Pancreas (tissue), 10 donors: Measurements from ENCODE around the gene GFPT1. TPM values are rescaled to one million over a fixed set of nuclear protein-coding genes. Genes with fewer than 3 reads are reported as not detected.

Source experiments
- ATAC-seq, 4 donors: fragments of 200-7000 bp; cut with Tn5 transposase; one replicate each; pipeline versions ENCODE4 v1.8.0 to v1.9.1; 2020; ENCODE audit warnings: mild to moderate bottlenecking in 4 of 4, moderate library complexity in 4 of 4
- DNase-seq, 6 donors: peaks; one replicate each; pipeline ENCODE4 v3.0.0-alpha.2; 2020
- FAIRE-seq: peaks from 2 replicates; lab custom pipeline; 2012; peaks lifted over from hg19 to GRCh38; lab: Jason Lieb, UNC
- H3K27ac ChIP-seq, 4 donors: fragments of 200-600 bp; sonication (generic); 1 replicate in 3 of 4; 2 replicates in 1 of 4; pipeline versions ENCODE4 v1.5.0 to v1.8.0; 2020
- H3K27me3 ChIP-seq, 4 donors: fragments of 200-600 bp; one replicate each; pipeline ENCODE4 v1.8.0; 2021
- H3K36me3 ChIP-seq, 3 donors: fragments of 200-600 bp; sonication (generic) in 1 of 3; one replicate each; pipeline versions ENCODE4 v1.5.0 to v1.8.0; 2020 to 2021
- H3K4me1 ChIP-seq, 3 donors: fragments of 200-600 bp; one replicate each; pipeline ENCODE4 v1.8.0; 2021
- H3K4me3 ChIP-seq, 4 donors: fragments of 200-600 bp; sonication (generic) in 2 of 4; one replicate each; pipeline versions ENCODE4 v1.5.0 to v1.8.0; 2020 to 2021
- H3K9me3 ChIP-seq, 4 donors: fragments of 200-600 bp; one replicate each; pipeline ENCODE4 v1.8.0; 2021
- WGBS, 2 donors: extraction: QIAGEN DNeasy Blood & Tissue Kit; methylation state at CpG; one replicate each; pipeline ENCODE4 v1.1.7; 2013; 5-methylcytosine and 5-hydroxymethylcytosine counted together
- intact Hi-C, 3 donors: fragments of 100-400 bp; cut with DNase I; formaldehyde crosslinking; loops; one replicate each; pipeline versions ENCODE4 v1.11.1 to v1.14.2; 2022
- polyA plus RNA-seq, 2 donors: library from polyadenylated mRNA; stranded (reverse); fragments of 200-250 nt; gene quantifications; one replicate each; pipeline ENCODE4 v1.2.3, GENCODE V29; 2013
- total RNA-seq, 6 donors: library from RNA; stranded (reverse); fragmentation: NEBNext Ultra II Directional in 4 of 6; extraction: Animal tissue kit (Norgen Biotek cat#: 25700) in 4 of 6; gene quantifications; one replicate each; pipeline versions ENCODE4 v1.2.1 to v1.2.4, GENCODE V29; 2021 to 2023
- TF ChIP-seq, protein P1 (sequence below), 4 donors: fragments of 200-600 bp; sonication (generic) in 3 of 4; IDR thresholded peaks; one replicate each; pipeline versions ENCODE4 v1.5.0 to v1.8.0; 2021; ENCODE audit warnings: antibody characterized with exemption in 4 of 4
- donor health status: healthy with polysubstance abuse.
- donor health status: DM: no; HTN: no; CAD: no; lungs with moderate emphysema.
- donor health status: DM: no; HTN: no; CAD: no.
- donor health status: control.
- donor health status: control.
- donor health status: Bipolar disorder and iron deficiency.
- donor health status: DM: yes; HTN: yes; CAD: no.
- donor health status: DM: no; HTN: no; CAD: no.
- donor health status: DM: no; HTN: no; CAD: no.
- donor health status: DM: yes; HTN: yes; CAD: no.

Gene GFPT1
- total and polyA plus RNA-seq, 8 donors, result 7.8 to 78.0 (median 40.2) TPM

DNA sequence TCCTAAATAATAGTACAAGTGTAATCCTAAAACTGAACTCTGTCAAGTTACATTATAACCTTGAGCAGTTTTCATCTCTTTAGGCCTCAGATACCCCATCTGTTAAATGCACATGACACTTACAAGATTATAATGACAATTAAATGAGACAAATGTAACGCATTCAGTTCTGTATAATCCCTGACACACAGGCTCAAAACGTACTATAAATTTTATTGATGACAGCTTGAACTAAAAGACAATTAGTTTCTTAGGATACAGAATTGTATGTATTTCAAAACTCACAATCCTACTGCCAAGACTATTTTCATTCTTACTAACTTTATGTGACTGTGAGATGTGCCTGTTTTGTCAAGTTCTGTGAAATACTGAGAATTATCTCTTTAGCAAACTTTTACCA lies 56.2 kb downstream of the GFPT1 start:
- Histone ChIP-seq H3K27me3 (no peaks in the 10 kb centered on the region), H3K4me3 (no peak overlapping the region), H3K36me3 (peaks cover 0 to 33% (median 19%) of the 10 kb centered on the region in 3 donors), H3K27ac (no peak overlapping the region), H3K9me3 (no peaks in the 10 kb centered on the region), H3K4me1 (no peaks in the 10 kb centered on the region)
- no peak for ATAC-seq
- no peak for FAIRE-seq
- 51 to 53% methylated on average over 2 of the region's 2 CpGs for WGBS, 2 donors
- no peak for DNase-seq
- intact Hi-C loops, result no loop called here
- TF ChIP-seq, protein P1, sequence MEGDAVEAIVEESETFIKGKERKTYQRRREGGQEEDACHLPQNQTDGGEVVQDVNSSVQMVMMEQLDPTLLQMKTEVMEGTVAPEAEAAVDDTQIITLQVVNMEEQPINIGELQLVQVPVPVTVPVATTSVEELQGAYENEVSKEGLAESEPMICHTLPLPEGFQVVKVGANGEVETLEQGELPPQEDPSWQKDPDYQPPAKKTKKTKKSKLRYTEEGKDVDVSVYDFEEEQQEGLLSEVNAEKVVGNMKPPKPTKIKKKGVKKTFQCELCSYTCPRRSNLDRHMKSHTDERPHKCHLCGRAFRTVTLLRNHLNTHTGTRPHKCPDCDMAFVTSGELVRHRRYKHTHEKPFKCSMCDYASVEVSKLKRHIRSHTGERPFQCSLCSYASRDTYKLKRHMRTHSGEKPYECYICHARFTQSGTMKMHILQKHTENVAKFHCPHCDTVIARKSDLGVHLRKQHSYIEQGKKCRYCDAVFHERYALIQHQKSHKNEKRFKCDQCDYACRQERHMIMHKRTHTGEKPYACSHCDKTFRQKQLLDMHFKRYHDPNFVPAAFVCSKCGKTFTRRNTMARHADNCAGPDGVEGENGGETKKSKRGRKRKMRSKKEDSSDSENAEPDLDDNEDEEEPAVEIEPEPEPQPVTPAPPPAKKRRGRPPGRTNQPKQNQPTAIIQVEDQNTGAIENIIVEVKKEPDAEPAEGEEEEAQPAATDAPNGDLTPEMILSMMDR (IDR thresholded peaks at IDR 0.05), result no peak

- Histone ChIP-seq H3K36me3 (peaks cover 0 to 45% (median 8%) of the 10 kb centered on the region in 3 donors), H3K27ac (no peak overlapping the region), H3K9me3 (no peaks in the 10 kb centered on the region), H3K4me1 (no peaks in the 10 kb centered on the region), H3K27me3 (no peaks in the 10 kb centered on the region), H3K4me3 (no peak overlapping the region)
- no peak for FAIRE-seq
- no peak for DNase-seq
- TF ChIP-seq, protein P1 (IDR thresholded peaks at IDR 0.05), result no peak
- 97% methylated on average over 1 of the region's 1 CpG for WGBS, 2 donors
- ATAC-seq, result no peak
- intact Hi-C loops, result no loop called here
These were observed 64.4 kb downstream of the GFPT1 start for GRCh38 chr2:69322631-69323030.

- Histone ChIP-seq H3K27ac (no peak overlapping the region), H3K27me3 (no peaks in the 10 kb centered on the region), H3K9me3 (no peaks in the 10 kb centered on the region), H3K36me3 (no peaks in the 10 kb centered on the region), H3K4me3 (no peak overlapping the region), H3K4me1 (no peaks in the 10 kb centered on the region)
- DNase-seq (no peak), FAIRE-seq (no peak), ATAC-seq (no peak)
- TF ChIP-seq, protein P1 (IDR thresholded peaks at IDR 0.05), result no peak
- intact Hi-C loops, result no loop called here
These were observed 70.5 kb downstream of the GFPT1 start for GRCh38 chr2:69316550-69316949.

- 95 to 96% methylated on average over 4 of the region's 4 CpGs for WGBS, 2 donors
- Histone ChIP-seq H3K4me1 (peaks cover 0 to 5% (median 0%) of the 10 kb centered on the region in 3 donors), H3K9me3 (no peaks in the 10 kb centered on the region), H3K36me3 (no peaks in the 10 kb centered on the region), H3K4me3 (no peak overlapping the region), H3K27ac (no peak overlapping the region), H3K27me3 (no peaks in the 10 kb centered on the region)
- no peak for ATAC-seq
- DNase-seq, result no peak
- intact Hi-C loops, result no loop called here
- FAIRE-seq, result no peak
- TF ChIP-seq, protein P1 (IDR thresholded peaks at IDR 0.05), result no peak
These were observed 71.8 kb downstream of the GFPT1 start for GRCh38 chr2:69315160-69315761.

DNA sequence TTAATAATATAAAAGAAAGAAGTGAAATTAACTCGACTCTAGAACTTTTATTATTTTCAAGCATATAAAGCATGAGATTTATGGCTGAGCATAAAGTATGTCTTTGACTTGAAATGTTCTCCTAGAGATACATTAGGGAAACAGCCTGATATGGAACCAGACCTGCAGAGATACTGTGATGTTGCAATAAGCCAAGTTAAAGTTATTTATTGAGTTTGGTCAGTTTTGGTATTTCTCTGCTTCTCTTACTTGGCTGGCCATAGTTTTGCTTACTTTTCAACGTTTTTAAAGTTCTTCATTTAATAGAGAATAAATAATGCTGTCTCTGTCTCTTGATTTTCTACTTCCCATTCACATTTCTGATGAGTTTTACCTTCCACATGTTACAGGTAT lies 76.0 kb downstream of the GFPT1 start:
- ATAC-seq, result no peak
- TF ChIP-seq, protein P1 (IDR thresholded peaks at IDR 0.05), result no peak
- Histone ChIP-seq H3K4me3 (no peak overlapping the region), H3K36me3 (no peaks in the 10 kb centered on the region), H3K27me3 (no peaks in the 10 kb centered on the region), H3K27ac (no peak overlapping the region), H3K9me3 (no peaks in the 10 kb centered on the region), H3K4me1 (peaks cover 8 to 21% (median 19%) of the 10 kb centered on the region in 3 donors)
- no peak for FAIRE-seq
- intact Hi-C loops, result no loop called here
- 47 to 52% methylated on average over 2 of the region's 2 CpGs for WGBS, 2 donors
- no peak for DNase-seq
